ENCODE results near the gene WSCD2. TPM values are rescaled to one million over a fixed set of nuclear protein-coding genes. Genes with fewer than 3 reads are reported as not detected.

The WSCD2 gene
- polyA plus RNA-seq, 5 donors: 0.25 to 0.85 (median 0.34) TPM

Other genes with a start within 250 kb of the WSCD2 start
- gene CMKLR1, start 210.0 kb downstream of the WSCD2 start, polyA plus RNA-seq (ENCODE audit: insufficient read depth in 1 of 5, insufficient read length in 5 of 5, low replicate concordance in 1 of 5): 10 to 100 TPM; 10.1 to 13.5 (median 12.7) TPM